Measurements from ENCODE around the gene LRRK1. TPM values are rescaled to one million over a fixed set of nuclear protein-coding genes. Genes with fewer than 3 reads are reported as not detected.
A peak's percentile ranks its signal among the peaks of the same experiment; 100 is the strongest.

Gene LRRK1
- total RNA-seq, 1 donor: 18.0 TPM

DNA sequence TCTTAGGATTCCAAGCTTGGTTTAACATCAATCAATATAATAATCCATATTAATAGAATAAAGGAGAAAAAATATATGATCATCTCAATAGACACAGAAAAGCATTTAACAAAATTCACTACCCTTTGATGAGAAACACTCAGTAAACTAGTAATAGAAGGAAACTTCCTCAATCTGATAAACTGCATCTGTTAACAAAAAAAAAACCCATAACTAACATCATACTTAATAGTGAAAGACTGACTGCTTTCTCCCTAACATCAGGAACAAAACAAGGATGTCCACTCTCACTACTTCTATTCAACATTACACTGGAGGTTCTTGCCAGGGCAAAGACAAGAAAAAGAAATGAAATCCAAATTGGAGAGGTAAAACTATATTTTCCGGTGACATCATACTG is 30.5 kb downstream of the LRRK1 start:
- no peak for DNase-seq (ENCODE audit: low read depth)
- TF ChIP-seq, protein P1, sequence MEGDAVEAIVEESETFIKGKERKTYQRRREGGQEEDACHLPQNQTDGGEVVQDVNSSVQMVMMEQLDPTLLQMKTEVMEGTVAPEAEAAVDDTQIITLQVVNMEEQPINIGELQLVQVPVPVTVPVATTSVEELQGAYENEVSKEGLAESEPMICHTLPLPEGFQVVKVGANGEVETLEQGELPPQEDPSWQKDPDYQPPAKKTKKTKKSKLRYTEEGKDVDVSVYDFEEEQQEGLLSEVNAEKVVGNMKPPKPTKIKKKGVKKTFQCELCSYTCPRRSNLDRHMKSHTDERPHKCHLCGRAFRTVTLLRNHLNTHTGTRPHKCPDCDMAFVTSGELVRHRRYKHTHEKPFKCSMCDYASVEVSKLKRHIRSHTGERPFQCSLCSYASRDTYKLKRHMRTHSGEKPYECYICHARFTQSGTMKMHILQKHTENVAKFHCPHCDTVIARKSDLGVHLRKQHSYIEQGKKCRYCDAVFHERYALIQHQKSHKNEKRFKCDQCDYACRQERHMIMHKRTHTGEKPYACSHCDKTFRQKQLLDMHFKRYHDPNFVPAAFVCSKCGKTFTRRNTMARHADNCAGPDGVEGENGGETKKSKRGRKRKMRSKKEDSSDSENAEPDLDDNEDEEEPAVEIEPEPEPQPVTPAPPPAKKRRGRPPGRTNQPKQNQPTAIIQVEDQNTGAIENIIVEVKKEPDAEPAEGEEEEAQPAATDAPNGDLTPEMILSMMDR (IDR thresholded peaks at IDR 0.05; ENCODE audit: insufficient read depth, low read length): no peak

DNA sequence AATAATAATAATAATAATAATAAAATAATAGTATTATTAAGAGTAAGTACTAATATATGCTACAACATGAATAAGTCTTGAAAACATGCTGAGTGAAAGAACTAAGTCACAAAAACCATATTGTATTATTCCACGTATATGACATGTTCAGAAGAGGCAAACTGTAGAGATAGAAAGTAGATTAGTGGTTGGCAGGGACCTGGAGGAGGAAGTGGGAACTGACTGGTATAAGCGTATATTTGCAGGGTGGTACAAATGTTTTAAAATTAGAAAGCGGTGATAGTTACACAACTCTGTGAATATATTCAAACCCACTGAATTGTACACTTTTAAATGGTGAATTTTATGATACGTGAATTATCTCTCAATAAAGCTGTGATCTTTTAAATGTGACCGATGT is 32.8 kb downstream of the LRRK1 start:
- TF ChIP-seq, protein P1 (IDR thresholded peaks at IDR 0.05; ENCODE audit: insufficient read depth, low read length): no peak
- no peak overlapping the region for H3K4me3 ChIP-seq (ENCODE audit: low read depth, low read length)
- no peak for DNase-seq (ENCODE audit: low read depth)

More for the DNA sequence above, 30.5 kb downstream of the LRRK1 start:
- H3K4me3 ChIP-seq (ENCODE audit: low read depth, low read length): no peak overlapping the region

DNA sequence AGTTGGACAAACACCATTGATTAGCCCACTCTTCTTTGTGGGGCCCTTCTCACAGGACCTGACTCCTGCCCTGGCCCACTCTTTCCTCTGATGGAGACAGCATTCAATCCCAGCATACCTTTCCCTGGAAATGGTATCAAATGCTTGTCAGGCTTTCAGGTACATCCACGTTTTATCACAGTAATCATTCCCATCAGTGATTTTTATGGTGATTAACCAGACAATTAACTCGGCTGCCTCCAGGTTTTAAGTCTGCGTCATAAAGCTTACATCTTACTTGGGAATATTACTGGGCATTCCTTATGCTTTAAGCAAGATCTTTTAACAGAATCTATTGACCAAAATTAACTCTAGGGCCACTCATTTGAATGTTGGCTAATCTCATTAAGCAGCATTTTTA is 33.4 kb downstream of the LRRK1 start:
- TF ChIP-seq, protein P1 (IDR thresholded peaks at IDR 0.05; ENCODE audit: insufficient read depth, low read length): no peak
- no peak for DNase-seq (ENCODE audit: low read depth)

DNA sequence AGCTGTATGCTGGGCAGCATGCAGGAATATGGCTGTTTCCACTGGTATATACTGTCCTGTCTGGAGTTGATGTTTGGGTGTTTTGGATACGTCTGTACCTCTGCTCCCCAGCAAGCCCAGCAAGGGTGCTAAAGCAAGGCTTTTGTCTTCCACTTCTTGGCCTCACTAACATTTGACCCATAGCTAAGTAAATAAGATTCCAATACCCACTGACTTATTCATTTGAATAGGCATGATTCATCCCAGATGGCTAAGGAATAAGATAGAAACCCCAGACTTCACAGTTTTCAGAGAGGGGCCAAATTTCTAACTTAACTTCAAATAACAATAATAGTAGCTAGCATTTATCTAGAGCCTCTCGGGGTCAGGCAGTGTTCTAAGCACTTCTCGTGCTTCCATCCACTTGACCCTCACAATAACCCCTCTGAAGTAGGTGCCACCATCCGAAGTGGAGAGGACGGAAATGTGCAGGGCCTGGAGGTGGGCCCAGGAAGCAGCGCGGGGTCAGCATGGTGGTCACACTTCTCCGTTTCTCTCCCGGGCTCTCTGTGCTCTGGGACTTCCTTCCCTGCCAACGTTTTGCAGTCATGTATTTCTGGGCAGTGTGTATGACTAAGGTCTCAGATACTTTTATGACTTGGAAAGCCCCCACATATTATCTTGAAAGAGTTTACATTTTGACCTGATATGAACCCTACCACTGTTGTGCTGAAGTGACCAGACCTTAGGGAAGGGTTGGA is 39.3 kb downstream of the LRRK1 start:
- peak; percentile 72 for DNase-seq (ENCODE audit: low read depth)
- peak overlapping the region; percentile 18 for H3K4me3 ChIP-seq (ENCODE audit: low read depth, low read length)
- TF ChIP-seq, protein P1 (IDR thresholded peaks at IDR 0.05; ENCODE audit: insufficient read depth, low read length): no peak

More for the DNA sequence above, 33.4 kb downstream of the LRRK1 start:
- H3K4me3 ChIP-seq (ENCODE audit: low read depth, low read length): no peak overlapping the region

DNA sequence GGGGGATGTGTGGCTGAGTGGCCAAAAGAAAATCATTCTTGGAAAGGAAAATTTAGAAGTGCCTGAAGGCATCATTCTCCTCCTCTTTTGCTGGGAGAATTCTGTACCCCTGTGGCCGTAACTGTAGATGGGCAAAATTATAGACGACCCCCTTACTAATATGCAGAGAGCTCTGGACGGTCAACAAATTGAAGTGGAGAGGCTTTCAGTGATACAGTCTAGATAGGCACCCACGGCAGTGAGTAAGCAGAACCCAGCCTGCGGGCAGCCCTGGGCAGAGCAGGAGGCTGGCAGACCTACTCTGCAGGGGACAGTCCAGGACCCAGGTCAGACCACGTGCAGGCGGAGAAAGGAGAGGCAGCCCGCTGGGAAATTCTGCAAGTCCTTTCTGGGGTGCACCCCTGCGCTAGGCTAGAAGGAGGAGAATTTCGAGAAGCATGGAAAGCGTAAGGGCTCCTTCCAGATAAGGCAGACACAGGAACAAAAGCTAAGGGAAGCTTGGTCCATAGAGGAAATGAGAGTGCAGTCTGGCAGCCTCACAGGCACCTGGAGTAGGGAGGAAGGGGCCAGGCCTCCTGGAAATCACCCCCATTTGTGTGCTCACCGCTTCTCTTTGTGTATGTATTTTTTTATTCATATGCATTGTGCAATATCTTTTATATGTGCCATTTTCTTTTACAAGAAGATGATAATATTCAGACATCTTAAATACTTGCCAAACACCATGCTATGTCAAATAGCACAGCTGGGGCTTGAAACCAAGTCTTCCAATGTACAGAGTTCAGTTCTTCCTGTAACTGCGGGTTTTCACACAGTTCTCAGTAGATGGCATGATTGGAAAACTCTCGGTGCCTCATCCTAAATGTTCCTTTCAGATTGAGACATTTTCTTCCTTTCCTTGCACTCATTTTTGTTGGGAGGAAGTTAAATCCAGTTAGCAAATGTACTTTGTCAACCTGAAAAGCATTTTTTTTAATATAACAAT is 40.2 kb downstream of the LRRK1 start:
- DNase-seq (ENCODE audit: low read depth): no peak
- H3K4me3 ChIP-seq (ENCODE audit: low read depth, low read length): no peak overlapping the region
- TF ChIP-seq, protein P1 (IDR thresholded peaks at IDR 0.05; ENCODE audit: insufficient read depth, low read length): no peak

DNA sequence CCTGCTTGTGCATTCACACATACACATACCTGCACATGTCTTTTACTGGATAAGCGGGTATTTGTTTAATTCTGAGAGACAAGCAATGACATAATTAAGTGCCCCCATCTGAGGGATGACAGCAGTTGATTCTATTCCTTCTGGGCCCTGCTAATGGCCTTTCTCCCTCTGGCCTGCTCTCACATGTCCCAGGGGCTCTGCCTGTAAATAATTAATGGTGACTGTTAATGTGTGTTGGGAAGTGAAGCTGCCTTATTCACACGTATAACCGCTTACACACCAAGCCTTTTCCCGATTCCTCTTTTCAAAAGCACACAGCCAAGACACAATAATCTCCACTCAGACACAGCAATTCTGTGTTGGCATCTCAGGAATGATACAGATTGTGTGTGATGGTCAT is 47.8 kb downstream of the LRRK1 start:
- H3K4me3 ChIP-seq (ENCODE audit: low read depth, low read length): no peak overlapping the region
- TF ChIP-seq, protein P1 (IDR thresholded peaks at IDR 0.05; ENCODE audit: insufficient read depth, low read length): no peak
- DNase-seq (ENCODE audit: low read depth): no peak

Measured in fibroblast of the aortic adventitia (primary cell).